HG03571 (cell line): ENCODE results near the gene HS3ST3B1.

ENCODE experiments used
- ATAC-seq: cut with Tn5 transposase; IDR thresholded peaks from one replicate; pipeline ENCODE4 v1.9.1; 2021; ENCODE audit not compliant: unreplicated experiment

The HS3ST3B1 gene

GRCh38 chr17:14303343-14304221 is 2.7 kb downstream of the HS3ST3B1 start:
- no peak for ATAC-seq

GRCh38 chr17:14304222-14304772 is 3.4 kb downstream of the HS3ST3B1 start:
- ATAC-seq = no peak

GRCh38 chr17:14304773-14305517 is 4.1 kb downstream of the HS3ST3B1 start:
- no peak for ATAC-seq

GRCh38 chr17:14305785-14306496 is 5.1 kb downstream of the HS3ST3B1 start:
- no peak for ATAC-seq

- ATAC-seq = no peak
Observed at GRCh38 chr17:14306596-14306995, 5.7 kb downstream of the HS3ST3B1 start.

GRCh38 chr17:14307560-14308024 is 6.7 kb downstream of the HS3ST3B1 start:
- ATAC-seq = no peak

GRCh38 chr17:14308636-14308964 is 7.7 kb downstream of the HS3ST3B1 start:
- no peak for ATAC-seq

- no peak for ATAC-seq
Observed at GRCh38 chr17:14308965-14309879, 8.3 kb downstream of the HS3ST3B1 start.

- no peak for ATAC-seq
Observed at GRCh38 chr17:14310101-14310500, 9.2 kb downstream of the HS3ST3B1 start.

GRCh38 chr17:14310605-14311004 is 9.7 kb downstream of the HS3ST3B1 start:
- ATAC-seq = no peak

- ATAC-seq = no peak
Observed at GRCh38 chr17:14311186-14311705, 10.4 kb downstream of the HS3ST3B1 start.

GRCh38 chr17:14311981-14312380 is 11.1 kb downstream of the HS3ST3B1 start:
- no peak for ATAC-seq

- ATAC-seq = no peak
Observed at GRCh38 chr17:14312522-14312921, 11.6 kb downstream of the HS3ST3B1 start.

GRCh38 chr17:14316126-14316832 is 15.4 kb downstream of the HS3ST3B1 start:
- no peak for ATAC-seq

GRCh38 chr17:14317383-14317782 is 16.5 kb downstream of the HS3ST3B1 start:
- no peak for ATAC-seq

GRCh38 chr17:14318109-14318917 is 17.4 kb downstream of the HS3ST3B1 start:
- no peak for ATAC-seq

GRCh38 chr17:14318918-14319205 is 18.0 kb downstream of the HS3ST3B1 start:
- no peak for ATAC-seq

GRCh38 chr17:14320098-14320497 is 19.2 kb downstream of the HS3ST3B1 start:
- ATAC-seq = no peak
